GM10266 (cell line): ENCODE data around the gene OR6J1.

Experiments used
- DNase-seq: peaks from one replicate; pipeline ENCODE4 v3.0.0; 2012; ENCODE audit errors: extremely low spot score
- TF ChIP-seq, protein P1 (sequence below): IDR thresholded peaks from 2 replicates; pipeline ENCODE4 v1.5.1; 2012; ENCODE audit warnings: mild to moderate bottlenecking, low read depth; ENCODE audit not compliant: control insufficient read depth, insufficient read depth; ENCODE audit errors: missing control alignments

OR6J1 gene

DNA sequence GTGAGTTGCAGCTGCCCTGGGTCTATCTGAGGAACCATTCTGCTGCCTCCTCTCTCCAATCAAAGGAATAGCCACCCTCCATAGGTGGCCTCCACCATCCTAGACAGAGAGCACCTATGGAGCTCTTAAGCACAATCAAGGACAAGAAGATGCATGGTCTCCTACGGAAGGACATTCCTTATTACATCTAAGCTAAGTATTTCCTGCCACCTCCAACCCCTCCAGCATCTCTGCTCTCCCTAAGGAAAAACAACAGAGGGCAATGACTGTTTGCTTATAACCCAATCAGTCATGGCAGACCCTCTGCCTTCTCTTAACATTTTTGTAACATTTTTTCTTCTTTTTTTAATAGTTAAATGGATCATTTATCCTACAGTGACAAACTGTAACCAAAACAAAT lies 14.8 kb upstream of the OR6J1 start:
- no peak for DNase-seq
- TF ChIP-seq, protein P1, sequence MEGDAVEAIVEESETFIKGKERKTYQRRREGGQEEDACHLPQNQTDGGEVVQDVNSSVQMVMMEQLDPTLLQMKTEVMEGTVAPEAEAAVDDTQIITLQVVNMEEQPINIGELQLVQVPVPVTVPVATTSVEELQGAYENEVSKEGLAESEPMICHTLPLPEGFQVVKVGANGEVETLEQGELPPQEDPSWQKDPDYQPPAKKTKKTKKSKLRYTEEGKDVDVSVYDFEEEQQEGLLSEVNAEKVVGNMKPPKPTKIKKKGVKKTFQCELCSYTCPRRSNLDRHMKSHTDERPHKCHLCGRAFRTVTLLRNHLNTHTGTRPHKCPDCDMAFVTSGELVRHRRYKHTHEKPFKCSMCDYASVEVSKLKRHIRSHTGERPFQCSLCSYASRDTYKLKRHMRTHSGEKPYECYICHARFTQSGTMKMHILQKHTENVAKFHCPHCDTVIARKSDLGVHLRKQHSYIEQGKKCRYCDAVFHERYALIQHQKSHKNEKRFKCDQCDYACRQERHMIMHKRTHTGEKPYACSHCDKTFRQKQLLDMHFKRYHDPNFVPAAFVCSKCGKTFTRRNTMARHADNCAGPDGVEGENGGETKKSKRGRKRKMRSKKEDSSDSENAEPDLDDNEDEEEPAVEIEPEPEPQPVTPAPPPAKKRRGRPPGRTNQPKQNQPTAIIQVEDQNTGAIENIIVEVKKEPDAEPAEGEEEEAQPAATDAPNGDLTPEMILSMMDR = no peak

DNA sequence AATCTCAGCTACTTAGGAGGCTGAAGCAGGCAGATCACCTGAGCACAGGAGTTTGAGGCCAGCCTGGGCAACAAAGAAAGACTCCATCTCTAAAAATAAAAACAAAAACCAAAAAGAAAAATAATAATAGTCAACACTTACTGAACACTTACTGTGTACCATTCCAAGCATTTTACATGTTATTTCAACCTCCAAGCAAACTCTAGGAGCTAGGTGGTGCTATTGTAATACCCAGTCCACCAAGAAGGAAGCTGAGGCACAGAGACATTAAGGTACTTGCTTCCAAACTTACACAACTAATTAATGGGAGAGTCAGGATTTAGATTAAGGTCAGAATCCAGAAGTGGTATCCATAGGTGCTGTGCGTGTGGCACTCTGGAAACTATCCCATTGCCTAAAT lies 13.7 kb upstream of the OR6J1 start:
- TF ChIP-seq, protein P1 = peak; percentile 56
- peak; percentile 31 for DNase-seq

GRCh38 chr14:22656945-22657731 lies 13.0 kb upstream of the OR6J1 start:
- TF ChIP-seq, protein P1 = no peak
- DNase-seq = no peak

DNA sequence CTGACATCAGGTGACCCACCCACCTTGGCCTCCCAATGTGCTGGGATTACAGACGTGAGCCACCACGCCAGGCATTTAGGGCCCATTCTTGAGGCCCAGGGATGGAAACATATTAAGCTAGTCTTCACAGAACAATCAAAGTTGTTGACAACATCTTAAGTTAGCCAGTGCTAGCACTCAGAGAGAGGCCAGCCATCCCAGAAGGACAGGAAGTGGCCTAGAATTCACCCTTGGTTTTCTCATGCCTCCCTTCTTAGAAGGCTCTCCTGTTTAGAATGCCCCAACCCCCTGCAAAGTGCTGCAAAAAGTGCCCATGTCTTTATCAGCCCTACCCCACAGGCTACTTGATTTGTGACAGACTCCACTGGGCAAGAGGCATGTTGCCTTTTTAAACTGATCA lies 12.1 kb upstream of the OR6J1 start:
- DNase-seq = no peak
- TF ChIP-seq, protein P1 = no peak

- TF ChIP-seq, protein P1 = peak; percentile 74
- peak; percentile 53 for DNase-seq
Observed at GRCh38 chr14:22653012-22653621, 9.0 kb upstream of the OR6J1 start.

GRCh38 chr14:22651586-22651985 lies 7.4 kb upstream of the OR6J1 start:
- TF ChIP-seq, protein P1 = no peak
- no peak for DNase-seq

DNA sequence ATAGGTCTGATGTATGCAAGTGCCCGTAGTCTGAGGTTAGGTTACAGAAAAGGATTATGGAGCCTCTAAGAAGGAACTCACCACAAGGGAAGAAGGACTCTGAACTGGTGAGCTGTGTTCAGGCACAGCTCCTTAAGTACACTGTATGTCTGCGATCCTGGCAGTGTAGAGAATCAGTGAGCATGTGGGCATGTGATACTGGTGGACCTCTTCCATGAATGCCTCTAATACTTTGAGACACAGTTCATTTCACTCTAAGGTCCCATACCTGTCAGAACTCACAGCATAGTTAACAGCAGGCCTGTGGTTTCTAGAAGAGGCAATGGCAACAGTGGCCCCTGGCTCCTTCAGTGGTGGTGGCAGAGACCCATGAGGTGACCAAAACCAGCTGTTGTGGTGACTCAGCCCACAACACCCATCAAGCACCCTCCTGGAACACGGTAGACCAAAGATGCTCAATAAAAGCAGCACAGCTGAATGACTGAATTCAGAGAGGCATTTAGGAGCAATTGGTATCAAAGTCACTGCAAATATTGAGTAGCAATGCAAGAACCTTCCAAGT lies 6.9 kb upstream of the OR6J1 start:
- no peak for DNase-seq
- TF ChIP-seq, protein P1 = no peak
